Thyroid gland (tissue), 4 donors: ENCODE results near the gene GYS1.

Source experiments
- CTCF ChIP-seq, 6 experiments: fragments of 200-600 bp in 3 of 6; fragments of 450-650 bp in 3 of 6; sonication (generic) in 3 of 6; IDR thresholded peaks; one replicate each; pipeline ENCODE4 v1.5.1; 2016 to 2019; ENCODE audit warnings: antibody characterized with exemption in 6 of 6, mild to moderate bottlenecking in 2 of 6, inconsistent platforms in 1 of 6, moderate library complexity in 1 of 6
- POLR2A ChIP-seq, 2 donors: fragments of 450-650 bp; IDR thresholded peaks; one replicate each; pipeline ENCODE4 v1.6.1; 2017; ENCODE audit warnings: antibody characterized with exemption in 2 of 2, mild to moderate bottlenecking in 2 of 2, moderate library complexity in 1 of 2

- TF ChIP-seq POLR2A (IDR thresholded peaks at IDR 0.05) (no peak), CTCF (IDR thresholded peaks at IDR 0.05) (no peak)
Observed at GRCh38 chr19:48988860-48989259, 4.2 kb downstream of the GYS1 start.
